ENCODE data around the gene LYST. TPM values are rescaled to one million over a fixed set of nuclear protein-coding genes. Genes with fewer than 3 reads are reported as not detected.

LYST gene
- total and polyA plus RNA-seq, 7 donors: 2.4 to 8.6 (median 5.6) TPM

- Histone ChIP-seq H3K4me1 (no peaks in the 10 kb centered on the region), H3K27ac (no peak overlapping the region), H3K36me3 (ENCODE audit: insufficient read depth in 1 of 2, low read depth in 1 of 2) (peaks cover 2 to 78% of the 10 kb centered on the region in 2 donors), H3K9me3 (no peaks in the 10 kb centered on the region), H3K27me3 (ENCODE audit: insufficient read depth in 3 of 3, low read length in 2 of 3) (no peaks in the 10 kb centered on the region), H3K4me3 (no peak overlapping the region)
- no peak for DNase-seq
- 86 to 95% (median 92%) methylated on average over 2 of the region's 2 CpGs for WGBS, 3 donors
- no peak for TF ChIP-seq CTCF (IDR thresholded peaks at IDR 0.05)
- ATAC-seq: no peak
- intact Hi-C loops (cut with DNase I): no loop called here
These were observed 118.0 kb downstream of the LYST start for GRCh38 chr1:235748747-235749146.

GRCh38 chr1:235746245-235746644 is 120.5 kb downstream of the LYST start:
- 87 to 89% (median 89%) methylated on average over 6 of the region's 6 CpGs for WGBS, 3 donors
- intact Hi-C loops (cut with DNase I): no loop called here
- no peak for TF ChIP-seq CTCF (IDR thresholded peaks at IDR 0.05)

DNA sequence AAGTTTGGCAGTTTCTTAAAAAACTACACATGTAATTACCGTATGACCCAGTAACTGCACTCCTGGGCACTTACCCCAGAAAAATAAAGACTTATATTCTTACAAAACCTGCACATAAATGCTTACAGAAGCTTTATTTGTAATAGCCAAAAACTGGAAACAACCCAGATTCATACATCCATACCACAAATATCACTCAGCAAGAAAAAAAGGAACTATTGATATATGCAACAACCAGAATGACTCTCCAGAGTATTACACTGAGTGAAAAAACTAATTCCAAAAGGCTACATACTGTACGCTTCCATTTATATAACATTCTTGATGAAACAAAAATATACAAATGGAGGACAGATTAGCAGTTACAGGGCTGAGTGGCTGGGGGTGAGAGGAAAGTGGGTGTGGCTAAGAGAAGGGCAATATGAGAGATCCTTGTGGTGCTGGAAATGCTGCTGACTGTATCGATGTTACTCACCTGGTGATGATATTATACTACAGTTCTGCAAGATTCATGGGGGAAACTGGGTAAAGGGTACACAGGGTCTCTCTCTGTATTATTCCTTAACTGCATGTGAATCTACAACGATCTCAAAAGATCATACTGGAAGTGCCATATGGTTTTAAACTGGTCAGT is 121.1 kb downstream of the LYST start:
- Histone ChIP-seq H3K9me3 (no peaks in the 10 kb centered on the region), H3K4me3 (no peak overlapping the region), H3K36me3 (ENCODE audit: insufficient read depth in 1 of 2, low read depth in 1 of 2) (peaks cover 2 to 95% of the 10 kb centered on the region in 2 donors), H3K27me3 (ENCODE audit: insufficient read depth in 3 of 3, low read length in 2 of 3) (no peaks in the 10 kb centered on the region), H3K27ac (no peak overlapping the region), H3K4me1 (no peaks in the 10 kb centered on the region)
- no peak for TF ChIP-seq CTCF (IDR thresholded peaks at IDR 0.05)
- intact Hi-C loops (cut with DNase I): no loop called here
- no peak for ATAC-seq
- WGBS, 3 donors: 77 to 84% (median 82%) methylated on average over 4 of the region's 4 CpGs
- DNase-seq: no peak

More at GRCh38 chr1:235746245-235746644, 120.5 kb downstream of the LYST start:
- no peak for DNase-seq
- H3K9me3 ChIP-seq: no peaks in the 10 kb centered on the region
- no peaks in the 10 kb centered on the region for H3K27me3 ChIP-seq (ENCODE audit: insufficient read depth in 3 of 3, low read length in 2 of 3)
- peaks cover 2 to 96% of the 10 kb centered on the region in 2 donors for H3K36me3 ChIP-seq (ENCODE audit: insufficient read depth in 1 of 2, low read depth in 1 of 2)
- H3K27ac ChIP-seq: no peak overlapping the region
- ATAC-seq: no peak
- H3K4me1 ChIP-seq: no peaks in the 10 kb centered on the region
- H3K4me3 ChIP-seq: no peak overlapping the region

- Histone ChIP-seq H3K27me3 (ENCODE audit: insufficient read depth in 3 of 3, low read length in 2 of 3) (no peaks in the 10 kb centered on the region), H3K27ac (no peak overlapping the region), H3K4me1 (no peaks in the 10 kb centered on the region), H3K4me3 (no peak overlapping the region), H3K36me3 (ENCODE audit: insufficient read depth in 1 of 2, low read depth in 1 of 2) (peaks cover 0 to 84% of the 10 kb centered on the region in 2 donors), H3K9me3 (no peaks in the 10 kb centered on the region)
- WGBS, 3 donors: 87 to 96% (median 95%) methylated on average over 5 of the region's 5 CpGs
- TF ChIP-seq CTCF (IDR thresholded peaks at IDR 0.05): no peak
- no peak for DNase-seq
- intact Hi-C loops (cut with DNase I): no loop called here
- no peak for ATAC-seq
These were observed 123.6 kb downstream of the LYST start for GRCh38 chr1:235742914-235743599.
